ENCODE results near the gene PDLIM5. TPM values are rescaled to one million over a fixed set of nuclear protein-coding genes. Genes with fewer than 3 reads are reported as not detected.

Gene PDLIM5
- total RNA-seq, 1 donor = 124 TPM

- DNase-seq (ENCODE audit: low read depth) = no peak
- TF ChIP-seq CTCF (IDR thresholded peaks at IDR 0.05; ENCODE audit: insufficient read depth, low read length) = no peak
These were observed 569 bp upstream of the PDLIM5 start for GRCh38 chr4:94451051-94451694.

GRCh38 chr4:94452476-94453371, 982 bp downstream of the PDLIM5 start:
- peak; percentile 88 for DNase-seq (ENCODE audit: low read depth)
- peak overlapping the region; percentile 81 for H3K4me3 ChIP-seq (ENCODE audit: low read depth, low read length)
- TF ChIP-seq CTCF (IDR thresholded peaks at IDR 0.05; ENCODE audit: insufficient read depth, low read length) = no peak

More at GRCh38 chr4:94451051-94451694, 569 bp upstream of the PDLIM5 start:
- peak overlapping the region; percentile 81 for H3K4me3 ChIP-seq (ENCODE audit: low read depth, low read length)

GRCh38 chr4:94453391-94453963, 1.7 kb downstream of the PDLIM5 start:
- DNase-seq (ENCODE audit: low read depth) = no peak
- no peak for TF ChIP-seq CTCF (IDR thresholded peaks at IDR 0.05; ENCODE audit: insufficient read depth, low read length)
- H3K4me3 ChIP-seq (ENCODE audit: low read depth, low read length) = peak overlapping the region; percentile 81

- no peak for TF ChIP-seq CTCF (IDR thresholded peaks at IDR 0.05; ENCODE audit: insufficient read depth, low read length)
- peak overlapping the region; percentile 51 for H3K4me3 ChIP-seq (ENCODE audit: low read depth, low read length)
- DNase-seq (ENCODE audit: low read depth) = no peak
These were observed 2.7 kb downstream of the PDLIM5 start for GRCh38 chr4:94454405-94454804.

GRCh38 chr4:94455081-94455480, 3.3 kb downstream of the PDLIM5 start:
- peak; percentile 86 for DNase-seq (ENCODE audit: low read depth)

GRCh38 chr4:94457692-94458106, 6.0 kb downstream of the PDLIM5 start:
- H3K4me3 ChIP-seq (ENCODE audit: low read depth, low read length) = no peak overlapping the region
- no peak for DNase-seq (ENCODE audit: low read depth)
- TF ChIP-seq CTCF (IDR thresholded peaks at IDR 0.05; ENCODE audit: insufficient read depth, low read length) = no peak

More at GRCh38 chr4:94455081-94455480, 3.3 kb downstream of the PDLIM5 start:
- H3K4me3 ChIP-seq (ENCODE audit: low read depth, low read length) = peak overlapping the region; percentile 29
- TF ChIP-seq CTCF (IDR thresholded peaks at IDR 0.05; ENCODE audit: insufficient read depth, low read length) = no peak
